GM19372 (cell line): Measurements from ENCODE around the gene XIRP1.

Experiments
- ATAC-seq: cut with Tn5 transposase; IDR thresholded peaks from one replicate; pipeline ENCODE4 v1.9.1; 2021; ENCODE audit warnings: mild to moderate bottlenecking, low read depth, moderate library complexity; ENCODE audit not compliant: unreplicated experiment

Gene XIRP1

GRCh38 chr3:39146083-39146501 lies 46.3 kb downstream of the XIRP1 start:
- no peak for ATAC-seq

GRCh38 chr3:39144748-39145380 lies 47.5 kb downstream of the XIRP1 start:
- no peak for ATAC-seq

GRCh38 chr3:39144095-39144747 lies 48.2 kb downstream of the XIRP1 start:
- ATAC-seq = no peak

- no peak for ATAC-seq
Measured at GRCh38 chr3:39143051-39143885, 49.1 kb downstream of the XIRP1 start.

GRCh38 chr3:39142067-39142466 lies 50.3 kb downstream of the XIRP1 start:
- no peak for ATAC-seq

GRCh38 chr3:39141171-39141995 lies 51.0 kb downstream of the XIRP1 start:
- no peak for ATAC-seq

GRCh38 chr3:39140341-39140971 lies 51.9 kb downstream of the XIRP1 start:
- ATAC-seq = no peak

- ATAC-seq = no peak
Measured at GRCh38 chr3:39139442-39139841, 53.0 kb downstream of the XIRP1 start.

GRCh38 chr3:39138804-39139415 lies 53.5 kb downstream of the XIRP1 start:
- no peak for ATAC-seq

GRCh38 chr3:39137991-39138803 lies 54.2 kb downstream of the XIRP1 start:
- ATAC-seq = no peak

GRCh38 chr3:39137435-39137936 lies 54.9 kb downstream of the XIRP1 start:
- no peak for ATAC-seq

- ATAC-seq = no peak
Measured at GRCh38 chr3:39136533-39137434, 55.6 kb downstream of the XIRP1 start.

- no peak for ATAC-seq
Measured at GRCh38 chr3:39135170-39135805, 57.1 kb downstream of the XIRP1 start.

GRCh38 chr3:39134305-39134704 lies 58.1 kb downstream of the XIRP1 start:
- no peak for ATAC-seq

- no peak for ATAC-seq
Measured at GRCh38 chr3:39133822-39134221, 58.6 kb downstream of the XIRP1 start.
